Measurements from ENCODE around the gene RPL13A. TPM values are rescaled to one million over a fixed set of nuclear protein-coding genes. Genes with fewer than 3 reads are reported as not detected.

The RPL13A gene
- total and polyA plus RNA-seq, 2 of the 13 experiments (the other 11 are each of a cell fraction or from before 2014, with no cell fraction given): 2,601 to 3,407 TPM

DNA sequence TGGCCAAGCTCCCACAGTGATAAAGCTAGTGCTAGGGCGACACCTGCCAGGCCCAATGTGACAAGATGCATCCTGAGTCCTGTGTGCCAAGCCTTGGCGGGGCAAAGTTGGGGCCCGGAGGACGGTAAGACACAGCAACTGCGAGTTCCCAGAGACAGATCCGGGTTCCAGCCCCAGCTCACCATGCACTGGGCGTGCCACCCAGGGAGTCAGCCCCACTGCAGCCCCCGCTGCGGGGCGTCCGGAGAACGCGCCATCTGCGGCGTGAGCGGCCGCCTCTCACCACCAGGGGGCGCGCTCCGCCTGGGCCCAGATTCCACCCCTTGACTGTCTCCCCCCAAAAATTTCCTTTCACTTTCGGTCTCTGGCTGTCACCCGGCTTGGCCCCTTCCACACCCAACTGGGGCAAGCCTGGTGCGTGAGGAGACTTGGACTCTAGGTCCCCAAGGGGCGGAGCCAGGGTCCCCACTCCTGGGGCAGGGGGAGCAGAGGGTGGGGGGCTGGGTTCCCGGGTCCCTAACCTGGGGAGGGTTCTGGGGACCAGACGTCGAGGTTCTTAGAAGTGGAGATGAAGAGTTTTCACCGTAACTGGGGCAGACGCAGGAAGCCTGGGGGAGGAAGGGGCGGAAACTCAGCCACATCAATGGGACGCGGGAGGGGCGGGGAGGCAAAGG lies 13.4 kb upstream of the RPL13A start, which contains the start of gene FLT3LG (continued):
- TF ChIP-seq, protein P1, sequence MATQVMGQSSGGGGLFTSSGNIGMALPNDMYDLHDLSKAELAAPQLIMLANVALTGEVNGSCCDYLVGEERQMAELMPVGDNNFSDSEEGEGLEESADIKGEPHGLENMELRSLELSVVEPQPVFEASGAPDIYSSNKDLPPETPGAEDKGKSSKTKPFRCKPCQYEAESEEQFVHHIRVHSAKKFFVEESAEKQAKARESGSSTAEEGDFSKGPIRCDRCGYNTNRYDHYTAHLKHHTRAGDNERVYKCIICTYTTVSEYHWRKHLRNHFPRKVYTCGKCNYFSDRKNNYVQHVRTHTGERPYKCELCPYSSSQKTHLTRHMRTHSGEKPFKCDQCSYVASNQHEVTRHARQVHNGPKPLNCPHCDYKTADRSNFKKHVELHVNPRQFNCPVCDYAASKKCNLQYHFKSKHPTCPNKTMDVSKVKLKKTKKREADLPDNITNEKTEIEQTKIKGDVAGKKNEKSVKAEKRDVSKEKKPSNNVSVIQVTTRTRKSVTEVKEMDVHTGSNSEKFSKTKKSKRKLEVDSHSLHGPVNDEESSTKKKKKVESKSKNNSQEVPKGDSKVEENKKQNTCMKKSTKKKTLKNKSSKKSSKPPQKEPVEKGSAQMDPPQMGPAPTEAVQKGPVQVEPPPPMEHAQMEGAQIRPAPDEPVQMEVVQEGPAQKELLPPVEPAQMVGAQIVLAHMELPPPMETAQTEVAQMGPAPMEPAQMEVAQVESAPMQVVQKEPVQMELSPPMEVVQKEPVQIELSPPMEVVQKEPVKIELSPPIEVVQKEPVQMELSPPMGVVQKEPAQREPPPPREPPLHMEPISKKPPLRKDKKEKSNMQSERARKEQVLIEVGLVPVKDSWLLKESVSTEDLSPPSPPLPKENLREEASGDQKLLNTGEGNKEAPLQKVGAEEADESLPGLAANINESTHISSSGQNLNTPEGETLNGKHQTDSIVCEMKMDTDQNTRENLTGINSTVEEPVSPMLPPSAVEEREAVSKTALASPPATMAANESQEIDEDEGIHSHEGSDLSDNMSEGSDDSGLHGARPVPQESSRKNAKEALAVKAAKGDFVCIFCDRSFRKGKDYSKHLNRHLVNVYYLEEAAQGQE (IDR thresholded peaks at IDR 0.05; ENCODE audit: borderline replicate concordance in 1 of 2, low read depth in 1 of 2, low read length in 2 of 2): no peak
- TF ChIP-seq JUNB (CRISPR knock-in tag; IDR thresholded peaks at IDR 0.05; ENCODE audit: borderline replicate concordance) (no peak), ZNF768 (CRISPR knock-in tag; IDR thresholded peaks at IDR 0.05) (peak; percentile 28; the same call in 1 of the 2 replicates), KLF13 (CRISPR knock-in tag; IDR thresholded peaks at IDR 0.05) (0 out of 2 replicates have a peak, but pooled peaks have one; percentile 49), ZFP37 (CRISPR knock-in tag; IDR thresholded peaks at IDR 0.05; ENCODE audit: borderline replicate concordance) (no peak), SMC3 (IDR thresholded peaks at IDR 0.05; ENCODE audit: low read length) (no peak; the same call in 1 of the 2 replicates), ZNF343 (CRISPR knock-in tag; IDR thresholded peaks at IDR 0.05) (0 out of 2 replicates have a peak, but pooled peaks have one; percentile 38), ZNF782 (CRISPR knock-in tag; IDR thresholded peaks at IDR 0.05; ENCODE audit: borderline replicate concordance) (no peak; the same call in 1 of the 2 replicates), ZNF431 (CRISPR knock-in tag; IDR thresholded peaks at IDR 0.05; ENCODE audit: borderline replicate concordance, low read depth) (no peak), TCF7L2 (IDR thresholded peaks at IDR 0.05; ENCODE audit: low read depth, low read length) (no peak), ZNF556 (CRISPR knock-in tag; IDR thresholded peaks at IDR 0.05; ENCODE audit: borderline replicate concordance) (0 out of 2 replicates have a peak, but pooled peaks have one; percentile 47), CBFB (CRISPR knock-in tag; IDR thresholded peaks at IDR 0.05) (peak; percentile 54; the same call in 1 of the 2 replicates), ZFP41 (CRISPR knock-in tag; IDR thresholded peaks at IDR 0.05; ENCODE audit: borderline replicate concordance) (no peak), SIX1 (CRISPR knock-in tag; IDR thresholded peaks at IDR 0.05; ENCODE audit: borderline replicate concordance) (no peak), ZBTB7B (CRISPR knock-in tag; IDR thresholded peaks at IDR 0.05) (peak; percentile 78), RBFOX2 (IDR thresholded peaks at IDR 0.05; ENCODE audit: low read depth, low read length) (0 out of 2 replicates have a peak, but pooled peaks have one; percentile 29), MXD4 (CRISPR knock-in tag; IDR thresholded peaks at IDR 0.05) (peak; percentile 49; the same call in 1 of the 2 replicates), DMAP1 (CRISPR knock-in tag; IDR thresholded peaks at IDR 0.05) (peak; percentile 39; the same call in 1 of the 2 replicates), BCL6 (CRISPR knock-in tag; IDR thresholded peaks at IDR 0.05) (no peak), ZNF326 (CRISPR knock-in tag; IDR thresholded peaks at IDR 0.05; ENCODE audit: borderline replicate concordance) (no peak), TARDBP (CRISPR knock-in tag; IDR thresholded peaks at IDR 0.05) (no peak), MYC (CRISPR knock-in tag; IDR thresholded peaks at IDR 0.05; ENCODE audit: borderline replicate concordance) (peak; percentile 48; the same call in 1 of the 2 replicates)
- TF ChIP-seq, protein P2, sequence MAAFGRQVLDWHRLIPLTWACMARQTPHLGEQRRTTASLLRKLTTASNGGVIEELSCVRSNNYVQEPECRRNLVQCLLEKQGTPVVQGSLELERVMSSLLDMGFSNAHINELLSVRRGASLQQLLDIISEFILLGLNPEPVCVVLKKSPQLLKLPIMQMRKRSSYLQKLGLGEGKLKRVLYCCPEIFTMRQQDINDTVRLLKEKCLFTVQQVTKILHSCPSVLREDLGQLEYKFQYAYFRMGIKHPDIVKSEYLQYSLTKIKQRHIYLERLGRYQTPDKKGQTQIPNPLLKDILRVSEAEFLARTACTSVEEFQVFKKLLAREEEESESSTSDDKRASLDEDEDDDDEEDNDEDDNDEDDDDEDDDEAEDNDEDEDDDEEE (CRISPR knock-in tag; IDR thresholded peaks at IDR 0.05): no peak
- TF ChIP-seq, protein P3, sequence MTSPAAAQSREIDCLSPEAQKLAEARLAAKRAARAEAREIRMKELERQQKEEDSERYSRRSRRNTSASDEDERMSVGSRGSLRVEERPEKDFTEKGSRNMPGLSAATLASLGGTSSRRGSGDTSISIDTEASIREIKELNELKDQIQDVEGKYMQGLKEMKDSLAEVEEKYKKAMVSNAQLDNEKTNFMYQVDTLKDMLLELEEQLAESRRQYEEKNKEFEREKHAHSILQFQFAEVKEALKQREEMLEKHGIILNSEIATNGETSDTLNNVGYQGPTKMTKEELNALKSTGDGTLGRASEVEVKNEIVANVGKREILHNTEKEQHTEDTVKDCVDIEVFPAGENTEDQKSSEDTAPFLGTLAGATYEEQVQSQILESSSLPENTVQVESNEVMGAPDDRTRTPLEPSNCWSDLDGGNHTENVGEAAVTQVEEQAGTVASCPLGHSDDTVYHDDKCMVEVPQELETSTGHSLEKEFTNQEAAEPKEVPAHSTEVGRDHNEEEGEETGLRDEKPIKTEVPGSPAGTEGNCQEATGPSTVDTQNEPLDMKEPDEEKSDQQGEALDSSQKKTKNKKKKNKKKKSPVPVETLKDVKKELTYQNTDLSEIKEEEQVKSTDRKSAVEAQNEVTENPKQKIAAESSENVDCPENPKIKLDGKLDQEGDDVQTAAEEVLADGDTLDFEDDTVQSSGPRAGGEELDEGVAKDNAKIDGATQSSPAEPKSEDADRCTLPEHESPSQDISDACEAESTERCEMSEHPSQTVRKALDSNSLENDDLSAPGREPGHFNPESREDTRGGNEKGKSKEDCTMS (CRISPR knock-in tag; conservative IDR thresholded peaks at IDR 0.05): no peak

Data from HepG2 (cell line).